Activated T-cell treated with anti-CD3 and anti-CD28 coated beads for 24 hours (primary cell): ENCODE data around the gene RPP25L.

ENCODE experiments used
- DNase-seq: peaks from one replicate; pipeline ENCODE4 v3.0.0-alpha.2; 2020; ENCODE audit warnings: low read depth

The RPP25L gene

GRCh38 chr9:34637356-34638137, 25.6 kb upstream of the RPP25L start, which contains the start of gene SIGMAR1:
SIGMAR1 (minus strand) TSS chr9:34637787; CDS start chr9:34637697, 90 bp downstream.
- DNase-seq = peak; percentile 89

- DNase-seq = peak; percentile 12
Measured at GRCh38 chr9:34636791-34637355, 25.0 kb upstream of the RPP25L start.

GRCh38 chr9:34635556-34635955, 23.7 kb upstream of the RPP25L start:
- DNase-seq = no peak

GRCh38 chr9:34634551-34635248, 22.8 kb upstream of the RPP25L start:
- DNase-seq = no peak

GRCh38 chr9:34633851-34634550, 22.1 kb upstream of the RPP25L start:
- DNase-seq = peak; percentile 62

- DNase-seq = no peak
Measured at GRCh38 chr9:34633166-34633565, 21.3 kb upstream of the RPP25L start.

- DNase-seq = no peak
Measured at GRCh38 chr9:34630402-34631154, 18.7 kb upstream of the RPP25L start.

GRCh38 chr9:34629491-34629808, 17.6 kb upstream of the RPP25L start:
- no peak for DNase-seq

- DNase-seq = peak; percentile 35
Measured at GRCh38 chr9:34628656-34629490, 17.0 kb upstream of the RPP25L start, which contains the start of gene ARID3C. ARID3C (minus strand) TSS chr9:34629066; CDS start chr9:34628014, 1,052 bp downstream.

GRCh38 chr9:34627716-34628655, 16.1 kb upstream of the RPP25L start:
- no peak for DNase-seq

GRCh38 chr9:34625186-34625486, 13.2 kb upstream of the RPP25L start:
- no peak for DNase-seq

- DNase-seq = no peak
Measured at GRCh38 chr9:34624475-34625185, 12.7 kb upstream of the RPP25L start.

- DNase-seq = no peak
Measured at GRCh38 chr9:34623374-34624235, 11.7 kb upstream of the RPP25L start.

GRCh38 chr9:34620061-34620994, 8.4 kb upstream of the RPP25L start, which contains the start of gene DCTN3:
DCTN3 (minus strand) TSS chr9:34620495; CDS start chr9:34620464, 31 bp downstream.
- DNase-seq = peak; percentile 87

- no peak for DNase-seq
Measured at GRCh38 chr9:34615132-34615531, 3.2 kb upstream of the RPP25L start.

- peak; percentile 63 for DNase-seq
Measured at GRCh38 chr9:34612788-34613390, 992 bp upstream of the RPP25L start.
